OCI-LY1 (cell line): Measurements from ENCODE around the gene TMEM63B.

Source experiments
- H2AFZ ChIP-seq: fragments of 200-600 bp; sonication (generic), shearing (Covaris generic); 2 replicates; pipeline ENCODE4 v1.6.0; 2014; ENCODE audit warnings: antibody characterized with exemption, mild to moderate bottlenecking, low read length
- H3F3A ChIP-seq: fragments of 200-600 bp; sonication (generic), shearing (Covaris generic); 2 replicates; pipeline ENCODE4 v1.6.0; 2014; ENCODE audit warnings: mild to moderate bottlenecking, antibody characterized with exemption, low read length, moderate library complexity; ENCODE audit not compliant: insufficient read depth
- H3K27ac ChIP-seq: fragments of 200-600 bp; sonication (generic); 2 replicates; pipeline ENCODE4 v1.5.1; 2014; ENCODE audit warnings: low read length, mixed run types, mild to moderate bottlenecking, low read depth; ENCODE audit not compliant: poor library complexity, severe bottlenecking
- H3K27me3 ChIP-seq: fragments of 200-600 bp; sonication (generic); 2 replicates; pipeline ENCODE4 v1.6.0; 2014; ENCODE audit warnings: antibody characterized with exemption, mild to moderate bottlenecking, low read length, moderate library complexity; ENCODE audit not compliant: insufficient read depth
- H3K36me3 ChIP-seq: fragments of 200-600 bp; sonication (generic); 2 replicates; pipeline ENCODE4 v1.6.1; 2014; ENCODE audit warnings: mild to moderate bottlenecking, antibody characterized with exemption, low read length, moderate library complexity, mixed read lengths; ENCODE audit not compliant: insufficient read depth
- H3K4me1 ChIP-seq: fragments of 200-600 bp; sonication (generic); 2 replicates; pipeline ENCODE4 v1.5.1; 2014; ENCODE audit warnings: mild to moderate bottlenecking, low read length, moderate library complexity; ENCODE audit not compliant: insufficient read depth, severe bottlenecking
- H3K4me2 ChIP-seq: fragments of 200-600 bp; sonication (generic), shearing (Covaris generic); 2 replicates; pipeline ENCODE4 v1.6.1; 2014; ENCODE audit warnings: low read length
- H3K4me3 ChIP-seq: fragments of 200-600 bp; sonication (generic); 2 replicates; pipeline ENCODE4 v1.5.1; 2014; ENCODE audit warnings: low read length, low read depth, mild to moderate bottlenecking, mixed read lengths; ENCODE audit not compliant: poor library complexity, severe bottlenecking
- H3K79me2 ChIP-seq: fragments of 200-600 bp; shearing (Covaris generic); 2 replicates; pipeline ENCODE4 v1.6.1; 2016; ENCODE audit warnings: mixed run types, low read length, mixed read lengths; ENCODE audit not compliant: insufficient read depth
- H3K9ac ChIP-seq: fragments of 200-600 bp; sonication (generic), shearing (Covaris generic); 2 replicates; pipeline ENCODE4 v1.6.1; 2014; ENCODE audit warnings: mild to moderate bottlenecking, low read length, mixed read lengths
- H3K9me2 ChIP-seq: fragments of 200-600 bp; sonication (generic), shearing (Covaris generic); 2 replicates; pipeline ENCODE4 v1.6.1; 2014; ENCODE audit warnings: low read depth, mild to moderate bottlenecking, low read length, mixed read lengths
- H3K9me3 ChIP-seq: fragments of 200-600 bp; shearing (Covaris generic); 2 replicates; pipeline ENCODE4 v1.6.1; 2014; ENCODE audit warnings: low read length, mixed read lengths
- H4K20me1 ChIP-seq: fragments of 200-600 bp; sonication (generic), shearing (Covaris generic); 2 replicates; pipeline ENCODE4 v1.6.0; 2016; ENCODE audit warnings: mild to moderate bottlenecking, low read length; ENCODE audit not compliant: insufficient read depth
- EZH2 ChIP-seq: fragments of 200-600 bp; sonication (generic), shearing (Covaris generic); IDR thresholded peaks from 2 replicates; pipeline ENCODE4 v1.8.0; 2017; ENCODE audit warnings: borderline replicate concordance, mixed run types, mild to moderate bottlenecking, antibody characterized with exemption, low read length, moderate library complexity, mixed read lengths
- TF ChIP-seq, protein P1 (sequence below): fragments of 200-600 bp; sonication (generic), shearing (Covaris generic); IDR thresholded peaks from 2 replicates; pipeline ENCODE4 v1.5.1; 2017; ENCODE audit warnings: mild to moderate bottlenecking, antibody characterized with exemption, low read length, moderate library complexity, mixed read lengths

The TMEM63B gene

DNA sequence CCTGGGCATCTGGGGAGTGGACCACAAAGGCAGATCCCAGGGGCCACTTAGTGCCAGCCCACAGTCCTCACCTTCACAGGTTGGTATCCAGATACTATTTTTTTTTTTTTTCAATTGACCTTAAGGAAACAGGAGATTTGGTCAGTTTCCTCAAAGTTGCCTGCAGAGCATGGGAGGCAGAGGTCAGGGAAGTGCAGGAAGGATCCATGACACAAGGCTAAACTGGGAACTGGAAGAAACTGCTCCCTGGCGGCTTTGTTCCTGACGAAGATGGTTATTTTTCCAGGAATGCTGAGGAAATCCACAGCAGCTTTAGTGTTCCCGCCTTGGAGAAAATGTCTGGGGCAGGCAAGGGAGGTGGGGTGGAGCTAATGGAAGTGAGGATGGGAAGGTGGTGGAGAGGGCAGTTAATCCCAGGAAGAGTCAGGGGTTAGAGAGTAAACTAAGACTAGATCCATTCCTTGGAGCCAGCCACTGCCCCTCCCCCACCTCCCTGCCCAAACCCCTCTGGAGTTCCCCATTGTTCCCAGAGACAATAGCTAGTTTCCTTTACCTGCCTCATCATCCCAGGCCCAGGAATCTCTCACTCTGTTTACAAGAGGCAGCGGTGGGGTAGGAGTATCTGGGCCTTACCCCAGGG lies 75.1 kb downstream of the TMEM63B start:
- Histone ChIP-seq H3K79me2 (no peaks in the 10 kb centered on the region), H3K4me1 (no peaks in the 10 kb centered on the region), H3K27me3 (no peaks in the 10 kb centered on the region; the same call in 1 of the 2 replicates), H4K20me1 (no peaks in the 10 kb centered on the region), H3K9me2 (no peaks in the 10 kb centered on the region), H2AFZ (no peak overlapping the region), H3F3A (no peaks in the 10 kb centered on the region), H3K4me2 (no peak overlapping the region), H3K27ac (no peak overlapping the region), H3K9ac (no peak overlapping the region), H3K4me3 (no peak overlapping the region), H3K36me3 (no peaks in the 10 kb centered on the region), H3K9me3 (no peaks in the 10 kb centered on the region)
- TF ChIP-seq, protein P1, sequence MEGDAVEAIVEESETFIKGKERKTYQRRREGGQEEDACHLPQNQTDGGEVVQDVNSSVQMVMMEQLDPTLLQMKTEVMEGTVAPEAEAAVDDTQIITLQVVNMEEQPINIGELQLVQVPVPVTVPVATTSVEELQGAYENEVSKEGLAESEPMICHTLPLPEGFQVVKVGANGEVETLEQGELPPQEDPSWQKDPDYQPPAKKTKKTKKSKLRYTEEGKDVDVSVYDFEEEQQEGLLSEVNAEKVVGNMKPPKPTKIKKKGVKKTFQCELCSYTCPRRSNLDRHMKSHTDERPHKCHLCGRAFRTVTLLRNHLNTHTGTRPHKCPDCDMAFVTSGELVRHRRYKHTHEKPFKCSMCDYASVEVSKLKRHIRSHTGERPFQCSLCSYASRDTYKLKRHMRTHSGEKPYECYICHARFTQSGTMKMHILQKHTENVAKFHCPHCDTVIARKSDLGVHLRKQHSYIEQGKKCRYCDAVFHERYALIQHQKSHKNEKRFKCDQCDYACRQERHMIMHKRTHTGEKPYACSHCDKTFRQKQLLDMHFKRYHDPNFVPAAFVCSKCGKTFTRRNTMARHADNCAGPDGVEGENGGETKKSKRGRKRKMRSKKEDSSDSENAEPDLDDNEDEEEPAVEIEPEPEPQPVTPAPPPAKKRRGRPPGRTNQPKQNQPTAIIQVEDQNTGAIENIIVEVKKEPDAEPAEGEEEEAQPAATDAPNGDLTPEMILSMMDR: no peak
- TF ChIP-seq EZH2: no peak

DNA sequence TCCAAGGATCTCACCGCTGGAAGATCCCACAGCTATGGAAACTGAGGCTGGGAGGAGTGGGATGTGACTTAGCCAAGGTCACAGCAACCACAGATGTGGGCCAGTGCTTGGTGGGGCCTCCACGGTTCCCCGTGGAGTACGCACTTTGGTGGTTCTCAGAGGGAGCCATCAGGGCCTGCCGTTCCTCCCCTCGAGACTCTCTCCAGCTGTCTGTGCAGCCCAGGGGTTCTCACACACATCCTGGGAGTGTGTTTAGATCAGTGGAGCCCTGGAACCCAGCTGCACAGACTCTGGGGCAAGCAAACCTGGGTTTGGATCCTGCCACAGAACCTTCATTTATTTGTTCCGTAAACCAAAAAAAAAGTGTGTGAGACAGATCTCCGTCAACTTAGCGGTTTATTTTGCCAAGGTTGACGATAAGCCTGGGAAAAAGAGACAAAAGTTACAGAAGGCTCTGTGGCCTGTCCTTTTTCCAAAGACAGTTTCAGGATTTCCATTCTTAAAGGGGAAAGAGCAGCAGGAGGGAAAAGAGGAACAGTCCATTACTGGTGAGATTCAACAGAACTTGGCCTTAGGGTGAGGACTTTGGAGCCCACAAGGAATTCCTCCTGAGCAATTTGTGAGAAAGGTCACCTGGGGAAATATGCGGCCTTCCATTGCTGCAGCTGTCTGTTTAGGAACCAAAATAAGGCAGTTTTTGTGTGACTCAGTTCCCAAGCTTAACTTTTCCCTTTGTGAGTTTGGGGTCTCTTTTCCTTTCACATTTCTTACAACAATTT lies 75.8 kb downstream of the TMEM63B start:
- Histone ChIP-seq H3K4me1 (no peaks in the 10 kb centered on the region), H3K27ac (no peak overlapping the region), H3K79me2 (no peaks in the 10 kb centered on the region)

DNA sequence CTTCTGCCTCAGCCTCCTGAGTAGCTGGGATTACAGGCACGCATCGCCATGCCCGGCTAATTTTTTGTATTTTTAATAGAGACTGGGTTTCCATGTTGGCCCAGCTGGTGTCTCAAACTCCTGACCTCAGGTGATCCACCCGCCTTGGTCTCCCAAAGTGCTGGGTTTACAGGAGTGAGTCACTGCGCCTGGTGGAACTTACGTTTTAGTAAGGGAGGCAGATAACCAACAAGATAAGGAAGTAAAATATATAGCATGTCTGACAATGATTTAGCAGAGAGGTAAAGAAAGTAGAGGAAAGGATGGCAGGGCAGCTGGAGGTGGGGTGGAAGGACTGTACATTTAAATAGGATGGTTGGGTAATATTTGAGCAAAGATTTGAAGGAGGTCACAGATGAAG lies 76.6 kb downstream of the TMEM63B start:
- H3K36me3 ChIP-seq: no peaks in the 10 kb centered on the region
- no peaks in the 10 kb centered on the region for H3K4me1 ChIP-seq
- H3F3A ChIP-seq: no peaks in the 10 kb centered on the region
- no peak overlapping the region for H3K27ac ChIP-seq
- no peaks in the 10 kb centered on the region for H3K79me2 ChIP-seq
- H3K4me3 ChIP-seq: no peak overlapping the region
- no peak overlapping the region for H3K9ac ChIP-seq
- H3K27me3 ChIP-seq: no peaks in the 10 kb centered on the region; the same call in 1 of the 2 replicates
- H3K9me3 ChIP-seq: no peaks in the 10 kb centered on the region
- no peaks in the 10 kb centered on the region for H3K9me2 ChIP-seq
- no peak overlapping the region for H3K4me2 ChIP-seq
- no peaks in the 10 kb centered on the region for H4K20me1 ChIP-seq
- H2AFZ ChIP-seq: no peak overlapping the region
- no peak for TF ChIP-seq EZH2
- TF ChIP-seq, protein P1: no peak

More for the DNA sequence above, 75.8 kb downstream of the TMEM63B start:
- no peak overlapping the region for H3K4me2 ChIP-seq
- TF ChIP-seq, protein P1: no peak
- TF ChIP-seq EZH2: no peak
- H3K9me3 ChIP-seq: no peaks in the 10 kb centered on the region
- no peak overlapping the region for H3K9ac ChIP-seq
- H3F3A ChIP-seq: no peaks in the 10 kb centered on the region
- no peaks in the 10 kb centered on the region for H3K36me3 ChIP-seq
- H2AFZ ChIP-seq: no peak overlapping the region
- no peaks in the 10 kb centered on the region for H4K20me1 ChIP-seq
- H3K4me3 ChIP-seq: no peak overlapping the region
- H3K9me2 ChIP-seq: no peaks in the 10 kb centered on the region
- no peaks in the 10 kb centered on the region; the same call in 1 of the 2 replicates for H3K27me3 ChIP-seq
